Neuronal stem cell (in vitro differentiated cells): Measurements from ENCODE around the gene C3orf22.

ENCODE experiments used
- DNase-seq: peaks from one replicate; pipeline ENCODE4 v3.0.0-alpha.2; 2013; ENCODE audit warnings: low spot score
- H2AFZ ChIP-seq: one replicate; pipeline ENCODE4 v1.6.1; 2013; ENCODE audit warnings: mild to moderate bottlenecking, low read length, inconsistent platforms
- H2AK5ac ChIP-seq: 2 replicates; pipeline ENCODE4 v1.6.1; 2013; ENCODE audit warnings: low read depth, mild to moderate bottlenecking, inconsistent platforms, low read length, moderate library complexity, mixed read lengths
- H2BK120ac ChIP-seq: 2 replicates; pipeline ENCODE4 v1.6.1; 2013; ENCODE audit warnings: low read depth, mild to moderate bottlenecking, inconsistent platforms, low read length, moderate library complexity, mixed read lengths
- H2BK12ac ChIP-seq: one replicate; pipeline ENCODE4 v1.6.1; 2013; ENCODE audit warnings: low read length, inconsistent platforms
- H2BK15ac ChIP-seq: 2 replicates; pipeline ENCODE4 v1.6.1; 2013; ENCODE audit warnings: mild to moderate bottlenecking, low read length, inconsistent platforms, mixed read lengths
- H2BK5ac ChIP-seq: one replicate; pipeline ENCODE4 v1.6.1; 2013; ENCODE audit warnings: inconsistent platforms, mild to moderate bottlenecking, low read length, moderate library complexity
- H3K14ac ChIP-seq: one replicate; pipeline ENCODE4 v1.6.1; 2013; ENCODE audit warnings: low read length, inconsistent platforms
- H3K18ac ChIP-seq: 2 replicates; pipeline ENCODE4 v1.6.1; 2013; ENCODE audit warnings: low read length, inconsistent platforms
- H3K23ac ChIP-seq: 2 replicates; pipeline ENCODE4 v1.6.1; 2013; ENCODE audit warnings: low read depth, mild to moderate bottlenecking, mixed read lengths, low read length, inconsistent platforms; ENCODE audit not compliant: poor library complexity
- H3K27ac ChIP-seq: replicated peaks from 3 replicates; pipeline ENCODE4 v1.5.1; 2013; ENCODE audit warnings: low read length, inconsistent platforms
- H3K27me3 ChIP-seq, 3 experiments: 2 replicates each; pipeline ENCODE4 v1.6.1; 2013; ENCODE audit warnings: low read length in 3 of 3, mild to moderate bottlenecking in 2 of 3, inconsistent platforms in 1 of 3, low read depth in 1 of 3, mixed read lengths in 1 of 3, moderate library complexity in 1 of 3; ENCODE audit not compliant: control insufficient read depth in 3 of 3, insufficient read depth in 3 of 3
- H3K36me3 ChIP-seq, 2 donors: replicated peaks in 1 of 2; 2 replicates each; pipeline ENCODE4 v1.6.1; 2013; ENCODE audit warnings: low read length in 2 of 2; ENCODE audit not compliant: control insufficient read depth in 2 of 2, insufficient read depth in 2 of 2
- H3K4ac ChIP-seq: 2 replicates; pipeline ENCODE4 v1.6.1; 2013; ENCODE audit warnings: inconsistent platforms, mild to moderate bottlenecking, low read length, moderate library complexity
- H3K4me1 ChIP-seq, 2 donors: 1 replicate in 1 of 2; 2 replicates in 1 of 2; pipeline ENCODE4 v1.6.1; 2013; ENCODE audit warnings: low read length in 2 of 2, low read depth in 1 of 2; ENCODE audit not compliant: control insufficient read depth in 2 of 2, insufficient read depth in 1 of 2
- H3K4me2 ChIP-seq: one replicate; pipeline ENCODE4 v1.6.1; 2013; ENCODE audit warnings: mild to moderate bottlenecking, low read length, inconsistent platforms; ENCODE audit not compliant: insufficient read depth, poor library complexity, severe bottlenecking
- H3K4me3 ChIP-seq, 2 donors: 2 replicates each; pipeline ENCODE4 v1.5.1; 2013; ENCODE audit warnings: low read length in 2 of 2, mild to moderate bottlenecking in 2 of 2, inconsistent platforms in 1 of 2, moderate library complexity in 1 of 2
- H3K79me1 ChIP-seq: one replicate; pipeline ENCODE4 v1.6.1; 2013; ENCODE audit warnings: low read depth, mild to moderate bottlenecking, inconsistent platforms, low read length, moderate library complexity
- H3K9ac ChIP-seq: one replicate; pipeline ENCODE4 v1.6.1; 2013; ENCODE audit warnings: mild to moderate bottlenecking, low read depth, low read length, inconsistent platforms; ENCODE audit not compliant: poor library complexity
- H3K9me3 ChIP-seq, 2 donors: replicated peaks in 1 of 2; 2 replicates each; pipeline versions ENCODE3 to v1.6.1; 2013; ENCODE audit warnings: low read length in 2 of 2, mild to moderate bottlenecking in 2 of 2, inconsistent platforms in 1 of 2, low read depth in 1 of 2, mixed read lengths in 1 of 2, moderate library complexity in 1 of 2; ENCODE audit not compliant: control insufficient read depth in 2 of 2, insufficient read depth in 1 of 2
- H4K8ac ChIP-seq: one replicate; pipeline ENCODE4 v1.6.1; 2013; ENCODE audit warnings: low read depth, mild to moderate bottlenecking, inconsistent platforms, low read length, moderate library complexity
- H4K91ac ChIP-seq: one replicate; pipeline ENCODE4 v1.6.1; 2013; ENCODE audit warnings: low read length, low read depth, mild to moderate bottlenecking, inconsistent platforms; ENCODE audit not compliant: poor library complexity
- WGBS, 2 donors: extraction: QIAGEN DNeasy Blood & Tissue Kit; methylation state at CpG; one replicate each; pipeline ENCODE4 v1.1.7; 2013; ENCODE audit warnings: missing lambda C conversion rate in 2 of 2, mixed read lengths in 1 of 2; ENCODE audit not compliant: insufficient read length in 2 of 2, insufficient replicate concordance in 1 of 2; ENCODE audit errors: extremely low coverage in 2 of 2; 5-methylcytosine and 5-hydroxymethylcytosine counted together

Gene C3orf22

GRCh38 chr3:126510308-126510910 lies 48.3 kb downstream of the C3orf22 start:
- H3K23ac ChIP-seq, result no peak overlapping the region
- no peak overlapping the region for H3K4ac ChIP-seq
- H2BK12ac ChIP-seq, result no peak overlapping the region
- H3K79me1 ChIP-seq, result no peaks in the 10 kb centered on the region
- no peak overlapping the region for H3K4me3 ChIP-seq
- H3K36me3 ChIP-seq, result no peaks in the 10 kb centered on the region
- no CpG with 5 or more reads among the region's 22 CpGs for WGBS, 2 donors
- peak overlapping the region; percentile 29 for H2AFZ ChIP-seq
- peaks cover 0 to 51% (median 0%) of the 10 kb centered on the region in 3 experiments for H3K27me3 ChIP-seq
- no peak overlapping the region for H4K8ac ChIP-seq
- no peak overlapping the region for H2BK5ac ChIP-seq
- H3K9ac ChIP-seq, result no peak overlapping the region
- H3K4me2 ChIP-seq, result no peak overlapping the region
- no peak overlapping the region for H3K27ac ChIP-seq
- peak overlapping the region; percentile 36 for H3K18ac ChIP-seq
- H3K14ac ChIP-seq, result peak overlapping the region; percentile 22
- peak overlapping the region; percentile 9 for H2AK5ac ChIP-seq
- H4K91ac ChIP-seq, result no peak overlapping the region
- DNase-seq, result no peak
- H3K9me3 ChIP-seq, result no peaks in the 10 kb centered on the region
- H2BK120ac ChIP-seq, result no peak overlapping the region
- peaks cover 0 to 8% of the 10 kb centered on the region in 2 donors for H3K4me1 ChIP-seq
- no peak overlapping the region for H2BK15ac ChIP-seq

GRCh38 chr3:126509597-126510307 lies 49.0 kb downstream of the C3orf22 start:
- no peak overlapping the region for H3K4me2 ChIP-seq
- peaks cover 0 to 8% of the 10 kb centered on the region in 2 donors for H3K4me1 ChIP-seq
- no peaks in the 10 kb centered on the region for H3K36me3 ChIP-seq
- no peak overlapping the region for H3K4ac ChIP-seq
- no peak overlapping the region for H4K8ac ChIP-seq
- H4K91ac ChIP-seq, result peak overlapping the region; percentile 58
- no peak overlapping the region for H2BK5ac ChIP-seq
- no peak overlapping the region for H3K14ac ChIP-seq
- H3K4me3 ChIP-seq, result no peak overlapping the region
- H3K9me3 ChIP-seq, result no peaks in the 10 kb centered on the region
- peak overlapping the region; percentile 42 for H2AK5ac ChIP-seq
- peak overlapping the region; percentile 31 for H3K23ac ChIP-seq
- peak overlapping the region; percentile 22 for H3K18ac ChIP-seq
- no peak overlapping the region for H2BK12ac ChIP-seq
- no peak overlapping the region for H2BK120ac ChIP-seq
- no peak overlapping the region for H3K27ac ChIP-seq
- H2BK15ac ChIP-seq, result peak overlapping the region; percentile 72
- no peak for DNase-seq
- no peak overlapping the region for H3K9ac ChIP-seq
- H3K79me1 ChIP-seq, result no peaks in the 10 kb centered on the region
- peaks cover 0 to 49% (median 0%) of the 10 kb centered on the region in 3 experiments for H3K27me3 ChIP-seq
- no CpG with 5 or more reads among the region's 18 CpGs for WGBS, 2 donors
- no peak overlapping the region for H2AFZ ChIP-seq

- Histone ChIP-seq H3K27me3 (peaks cover 0 to 41% (median 0%) of the 10 kb centered on the region in 3 experiments), H3K4ac (no peak overlapping the region), H2BK15ac (no peak overlapping the region), H2AFZ (no peak overlapping the region), H3K14ac (no peak overlapping the region), H2BK120ac (no peak overlapping the region), H3K23ac (no peak overlapping the region), H4K8ac (no peak overlapping the region), H4K91ac (no peak overlapping the region), H3K18ac (no peak overlapping the region), H3K36me3 (no peaks in the 10 kb centered on the region), H2BK12ac (no peak overlapping the region), H3K27ac (no peak overlapping the region), H3K9me3 (no peaks in the 10 kb centered on the region), H3K4me1 (peaks cover 0 to 2% of the 10 kb centered on the region in 2 donors), H3K4me3 (no peak overlapping the region), H3K79me1 (no peaks in the 10 kb centered on the region), H3K4me2 (no peak overlapping the region), H3K9ac (no peak overlapping the region), H2BK5ac (no peak overlapping the region), H2AK5ac (no peak overlapping the region)
- DNase-seq, result no peak
- WGBS, 2 donors, result no CpG with 5 or more reads among the region's 4 CpGs
Observed at GRCh38 chr3:126508564-126508964, 50.2 kb downstream of the C3orf22 start.

GRCh38 chr3:126507886-126508285 lies 50.8 kb downstream of the C3orf22 start:
- no peak overlapping the region for H2AK5ac ChIP-seq
- H4K8ac ChIP-seq, result no peak overlapping the region
- no peak overlapping the region for H2BK12ac ChIP-seq
- H3K4me1 ChIP-seq, result peaks cover 0 to 2% of the 10 kb centered on the region in 2 donors
- no peak overlapping the region for H2BK5ac ChIP-seq
- H3K79me1 ChIP-seq, result no peaks in the 10 kb centered on the region
- no peak overlapping the region for H3K9ac ChIP-seq
- H3K4me2 ChIP-seq, result no peak overlapping the region
- no peak overlapping the region for H3K4ac ChIP-seq
- no peak overlapping the region for H2AFZ ChIP-seq
- H2BK15ac ChIP-seq, result no peak overlapping the region
- H3K18ac ChIP-seq, result no peak overlapping the region
- no peak overlapping the region for H2BK120ac ChIP-seq
- no peaks in the 10 kb centered on the region for H3K36me3 ChIP-seq
- H4K91ac ChIP-seq, result no peak overlapping the region
- DNase-seq, result no peak
- H3K4me3 ChIP-seq, result no peak overlapping the region
- H3K23ac ChIP-seq, result no peak overlapping the region
- no peaks in the 10 kb centered on the region for H3K9me3 ChIP-seq
- H3K27ac ChIP-seq, result no peak overlapping the region
- peaks cover 0 to 34% (median 0%) of the 10 kb centered on the region in 3 experiments for H3K27me3 ChIP-seq
- no CpG with 5 or more reads among the region's 9 CpGs for WGBS, 2 donors
- peak overlapping the region; percentile 59 for H3K14ac ChIP-seq
